CD4-positive, alpha-beta T cell treated with Interleukin-1 beta for 1 hour (primary cell): ENCODE measurements around the gene HIBCH.
"Not testable (repeated sequence)": the region's sequence is repeated elsewhere in the genome, so short reads cannot be mapped to it uniquely, and the experiment has no call there.

Experiments used
- DNase-seq, 2 donors: peaks; one replicate each; pipeline ENCODE4 v3.0.0-alpha.2; 2020 to 2022

The HIBCH gene

GRCh38 chr2:190303647-190304046, 16.0 kb downstream of the HIBCH start:
- DNase-seq = no peak

- no peak for DNase-seq
Observed at GRCh38 chr2:190302052-190302451, 17.6 kb downstream of the HIBCH start.

GRCh38 chr2:190301032-190301431, 18.6 kb downstream of the HIBCH start:
- DNase-seq = no peak

GRCh38 chr2:190297880-190298279, 21.7 kb downstream of the HIBCH start:
- not testable (repeated sequence) for DNase-seq

GRCh38 chr2:190283783-190284182, 35.8 kb downstream of the HIBCH start:
- no peak for DNase-seq

- no peak for DNase-seq
Observed at GRCh38 chr2:190280565-190281350, 38.9 kb downstream of the HIBCH start.

- DNase-seq = not testable (repeated sequence)
Observed at GRCh38 chr2:190279256-190280134, 40.1 kb downstream of the HIBCH start.

GRCh38 chr2:190277234-190278112, 42.2 kb downstream of the HIBCH start:
- peak in 1 of 2 donors; percentile 29 for DNase-seq

- no peak for DNase-seq
Observed at GRCh38 chr2:190272457-190272842, 47.2 kb downstream of the HIBCH start.

GRCh38 chr2:190271783-190272456, 47.7 kb downstream of the HIBCH start:
- no peak for DNase-seq

GRCh38 chr2:190270298-190270697, 49.3 kb downstream of the HIBCH start:
- no peak for DNase-seq

- not testable (repeated sequence) for DNase-seq
Observed at GRCh38 chr2:190269699-190270098, 49.9 kb downstream of the HIBCH start.

- DNase-seq = no peak
Observed at GRCh38 chr2:190267302-190267701, 52.3 kb downstream of the HIBCH start.

- DNase-seq = no peak
Observed at GRCh38 chr2:190266314-190266713, 53.3 kb downstream of the HIBCH start.

- DNase-seq = no peak
Observed at GRCh38 chr2:190261851-190262250, 57.8 kb downstream of the HIBCH start.

GRCh38 chr2:190256087-190256486, 63.5 kb downstream of the HIBCH start:
- DNase-seq = no peak

GRCh38 chr2:190255676-190256075, 64.0 kb downstream of the HIBCH start:
- DNase-seq = no peak

GRCh38 chr2:190254063-190254850, 65.4 kb downstream of the HIBCH start:
- DNase-seq = no peak

- no peak for DNase-seq
Observed at GRCh38 chr2:190250421-190250820, 69.2 kb downstream of the HIBCH start.

GRCh38 chr2:190235551-190236075, 84.0 kb downstream of the HIBCH start:
- DNase-seq = no peak

- DNase-seq = no peak
Observed at GRCh38 chr2:190235101-190235500, 84.5 kb downstream of the HIBCH start.
